Stimulated activated CD8-positive, alpha-beta memory T cell treated with anti-CD3 and anti-CD28 coated beads, Interleukin-4, amount 100 ng/mL, for 24 hours (primary cell): Measurements from ENCODE around the gene MSANTD1.

Experiments used
- DNase-seq: peaks from one replicate; pipeline ENCODE4 v3.0.0-alpha.2; 2020; ENCODE audit warnings: low read depth

The MSANTD1 gene

DNA sequence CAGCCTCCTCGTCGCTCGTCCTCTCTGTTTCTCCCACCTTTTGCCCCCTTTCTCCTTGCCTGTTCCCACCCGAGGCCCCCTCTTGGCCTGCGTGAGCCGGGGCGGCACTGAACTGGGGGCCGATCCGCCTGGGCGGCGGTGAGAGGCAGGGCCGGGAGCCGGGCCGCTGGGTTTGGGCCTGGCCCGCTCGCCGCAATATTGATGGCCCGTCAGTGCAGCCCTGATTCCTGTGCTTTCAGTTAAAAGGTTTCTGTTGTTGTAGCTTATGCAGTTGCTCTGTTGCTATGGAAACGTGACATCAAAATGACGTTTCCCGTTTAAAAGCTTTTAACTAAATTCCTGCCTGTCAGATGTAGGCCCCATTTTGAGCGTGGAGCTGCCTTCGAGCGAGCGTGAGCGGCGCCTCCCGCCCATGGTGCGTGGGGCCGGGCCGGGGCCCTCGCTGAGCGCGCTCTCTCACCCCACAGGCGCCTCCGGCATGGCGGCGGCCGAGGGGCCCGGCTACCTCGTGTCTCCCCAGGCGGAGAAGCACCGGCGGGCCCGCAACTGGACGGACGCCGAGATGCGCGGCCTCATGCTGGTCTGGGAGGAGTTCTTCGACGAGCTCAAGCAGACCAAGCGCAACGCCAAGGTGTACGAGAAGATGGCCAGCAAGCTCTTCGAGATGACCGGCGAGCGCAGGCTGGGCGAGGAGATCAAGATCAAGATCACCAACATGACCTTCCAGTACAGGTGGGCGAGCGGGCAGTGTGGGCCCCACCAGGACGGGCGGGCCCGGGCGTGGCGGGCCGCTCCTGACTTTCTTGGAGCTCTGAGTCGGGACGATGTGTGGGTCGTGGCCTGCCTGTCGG, at the start of gene MSANTD1:
TSS of gene MSANTD1 (plus strand) at position 349 of the 851 bp plus-strand sequence. CDS start at position 413, 64 bp downstream.
- DNase-seq, result no peak

DNA sequence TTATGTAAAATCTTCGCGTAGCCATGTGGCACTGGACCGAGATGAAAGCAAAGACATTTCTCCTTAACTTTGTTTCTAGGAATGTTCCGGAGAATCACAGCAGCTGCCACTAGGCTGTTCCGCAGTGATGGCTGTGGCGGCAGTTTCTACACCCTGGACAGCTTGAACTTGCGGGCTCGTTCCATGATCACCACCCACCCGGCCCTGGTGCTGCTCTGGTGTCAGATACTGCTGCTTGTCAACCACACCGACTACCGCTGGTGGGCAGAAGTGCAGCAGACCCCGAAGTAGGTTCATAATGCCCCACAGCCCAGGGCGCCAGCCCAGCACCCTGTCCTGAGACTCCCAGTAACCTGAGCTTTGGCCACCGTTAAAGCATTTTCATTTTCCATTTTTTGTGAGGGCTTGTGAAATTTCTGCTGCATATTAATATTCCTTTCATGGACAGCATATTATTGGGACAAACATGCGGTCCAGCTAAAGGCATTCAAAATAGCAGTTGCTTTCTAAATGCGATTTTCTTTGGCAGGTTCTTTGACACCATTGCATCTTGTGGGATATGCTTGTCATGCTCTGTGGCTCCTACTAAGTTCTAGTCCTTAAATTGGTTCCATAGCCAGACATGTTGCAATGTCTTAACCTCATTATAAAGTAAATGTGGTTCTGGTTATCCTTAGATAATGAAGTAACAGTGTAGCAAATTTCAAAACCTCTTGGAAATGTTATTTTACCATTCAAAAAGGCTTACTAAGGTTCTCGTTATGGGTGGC, 49.1 kb upstream of the MSANTD1 start:
- no peak for DNase-seq

DNA sequence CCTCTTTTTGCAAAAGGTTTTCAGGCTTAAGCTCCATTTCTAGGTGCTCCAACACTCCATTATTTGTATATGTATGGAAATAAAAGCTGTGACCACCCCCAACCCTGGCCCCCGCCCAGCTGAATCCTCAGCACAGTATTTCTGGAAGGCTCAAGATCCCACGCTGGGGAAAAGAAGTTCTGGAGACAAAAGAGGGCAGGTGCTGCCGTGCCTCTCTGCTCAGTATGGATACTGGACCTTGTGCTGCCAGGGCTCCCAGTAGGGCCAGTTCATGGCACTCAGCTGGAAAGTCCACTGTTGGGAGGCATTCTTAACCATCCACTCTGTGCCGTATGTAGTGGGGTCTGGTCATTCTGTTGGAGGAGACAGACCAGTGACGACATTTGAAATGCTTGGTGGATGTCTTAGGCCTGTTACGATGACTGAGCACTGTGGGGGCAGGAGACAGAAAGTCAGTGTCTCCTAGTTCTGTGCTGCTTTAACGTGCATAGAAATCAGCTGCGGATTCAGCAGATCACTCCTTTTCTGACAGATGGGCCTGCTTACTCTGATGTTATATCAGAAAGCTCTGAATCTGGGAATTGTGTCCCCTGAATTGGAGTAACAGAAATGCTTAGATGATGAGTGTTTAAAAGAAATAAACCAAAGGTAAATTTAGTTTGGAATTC, 48.4 kb upstream of the MSANTD1 start:
- no peak for DNase-seq

DNA sequence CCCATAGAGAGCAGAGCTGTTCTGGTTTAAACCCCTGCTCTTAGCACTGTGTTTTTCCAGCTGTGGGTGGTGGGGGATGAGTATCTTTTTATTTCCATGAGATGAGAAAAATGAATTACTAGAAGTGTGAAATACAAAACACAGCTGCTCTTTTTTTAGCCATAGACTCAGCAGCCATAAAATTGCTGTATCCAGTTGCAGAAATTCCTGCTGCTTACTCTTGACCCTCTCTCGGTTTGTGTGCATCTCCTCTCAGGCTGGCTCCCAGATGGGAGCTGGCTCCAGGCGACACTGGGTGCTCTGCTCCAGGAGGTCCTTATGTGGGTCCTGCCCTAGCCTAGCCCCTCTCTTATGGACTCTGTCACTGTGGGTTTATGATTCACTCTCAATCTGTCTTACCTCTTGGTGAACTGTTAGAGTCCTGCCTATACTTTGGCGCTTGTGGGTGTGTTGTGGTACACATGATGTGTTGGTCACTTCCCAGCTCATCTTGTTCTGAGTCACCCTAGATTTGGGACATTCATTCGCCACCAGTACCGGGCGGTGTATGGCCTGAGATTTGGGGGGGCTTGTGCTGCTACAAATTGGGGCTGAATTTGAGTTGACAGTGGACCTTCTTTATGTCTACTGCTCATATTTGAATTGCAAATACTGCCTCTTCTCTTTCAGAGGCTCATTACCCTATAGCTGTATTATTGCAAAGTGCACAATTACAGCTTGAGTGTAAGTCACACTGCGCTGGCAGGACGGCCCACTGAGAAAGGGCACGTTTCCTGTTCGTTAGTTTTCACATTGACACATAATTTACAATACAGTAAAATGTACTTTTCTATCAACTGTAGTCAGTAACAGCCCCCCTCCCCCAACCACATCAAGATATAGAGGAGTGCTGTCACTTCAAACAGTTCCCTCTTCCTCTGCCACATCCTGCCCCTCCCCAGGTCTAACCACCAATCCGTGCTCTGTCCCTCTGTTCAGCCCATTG, 46.9 kb upstream of the MSANTD1 start:
- peak; percentile 34 for DNase-seq

DNA sequence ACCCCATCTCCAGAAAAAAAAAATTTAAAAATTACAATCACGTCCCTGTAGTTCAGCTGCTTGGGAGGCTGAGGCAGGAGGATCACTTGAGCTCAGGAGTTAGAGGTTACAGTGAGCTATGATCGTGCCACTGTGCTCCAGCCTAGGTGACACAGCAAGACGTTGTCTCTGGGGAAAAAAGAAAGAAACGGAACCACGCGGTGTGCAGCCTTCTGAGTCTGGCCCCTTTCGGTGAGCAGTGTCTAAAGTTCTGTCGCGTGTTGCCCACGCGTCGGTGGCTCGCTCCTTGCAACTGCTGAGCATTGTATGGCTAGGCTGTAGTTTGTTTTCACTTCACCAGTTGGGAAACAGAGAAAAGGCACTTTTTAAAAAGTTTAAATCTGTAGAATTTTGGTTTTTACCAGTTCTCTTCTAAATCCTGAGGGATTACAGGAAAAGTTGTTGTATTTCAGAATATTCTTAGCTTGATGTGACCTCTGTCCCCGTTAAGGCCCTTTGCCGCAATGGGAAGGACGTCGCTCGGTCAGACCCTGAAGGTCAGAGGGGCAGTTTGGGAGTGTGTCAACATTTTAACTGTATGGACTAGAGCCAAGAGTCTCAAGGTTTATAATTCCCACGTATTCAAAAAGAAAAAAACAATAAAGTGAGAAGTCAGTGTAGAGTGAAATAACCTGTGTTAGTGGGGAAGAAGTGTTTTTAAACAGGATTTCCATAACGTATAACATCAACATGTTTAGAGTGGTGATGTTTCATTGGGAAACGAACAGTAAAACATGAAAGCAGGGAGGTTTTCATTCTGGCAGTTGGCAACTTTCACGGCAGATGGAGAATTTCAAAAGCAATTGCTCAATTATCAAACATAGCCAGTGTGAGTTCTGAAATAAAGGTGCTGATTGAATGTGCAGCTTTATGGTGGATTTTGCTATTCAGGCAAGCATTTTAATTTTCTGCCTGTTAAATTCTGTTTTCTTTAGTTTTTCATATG, 45.8 kb upstream of the MSANTD1 start:
- peak; percentile 9 for DNase-seq

DNA sequence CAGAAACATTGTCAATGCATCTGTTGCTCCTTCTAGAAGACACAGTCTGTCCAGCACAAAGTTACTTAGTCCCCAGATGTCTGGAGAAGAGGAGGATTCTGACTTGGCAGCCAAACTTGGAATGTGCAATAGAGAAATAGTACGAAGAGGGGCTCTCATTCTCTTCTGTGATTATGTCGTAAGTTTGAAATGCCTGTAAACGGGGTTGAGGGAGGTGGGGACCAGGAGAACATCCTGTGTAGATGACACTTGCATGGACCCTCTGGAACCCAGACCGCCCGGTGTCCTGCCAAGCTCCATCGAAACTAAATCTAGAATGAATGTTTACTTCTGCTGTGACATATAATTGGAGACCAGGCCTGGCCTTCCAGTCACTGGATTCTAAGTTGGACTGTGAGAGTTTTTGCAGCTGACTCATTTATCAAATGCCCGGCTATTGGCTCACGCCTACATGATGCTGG, 45.0 kb upstream of the MSANTD1 start:
- DNase-seq, result no peak

DNA sequence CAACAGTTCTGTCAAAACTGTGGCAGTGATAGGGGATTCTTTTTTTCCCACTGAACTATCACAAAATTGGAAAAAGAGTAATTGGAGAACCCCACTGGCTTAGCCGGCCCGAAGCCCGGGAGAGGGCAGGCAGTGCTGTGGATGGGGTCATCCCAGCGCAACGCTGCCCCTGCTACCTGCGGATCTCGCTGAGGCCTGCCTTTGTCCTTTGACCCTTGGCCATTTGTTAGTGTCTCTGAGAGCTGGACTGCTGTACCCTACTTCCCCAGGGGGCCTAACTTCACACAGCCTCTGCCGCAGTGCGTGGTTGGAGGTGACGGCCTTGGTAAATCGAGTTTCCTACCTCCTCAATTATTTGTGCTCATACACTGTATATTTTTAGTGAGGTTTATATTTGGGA, 43.0 kb upstream of the MSANTD1 start:
- no peak for DNase-seq

DNA sequence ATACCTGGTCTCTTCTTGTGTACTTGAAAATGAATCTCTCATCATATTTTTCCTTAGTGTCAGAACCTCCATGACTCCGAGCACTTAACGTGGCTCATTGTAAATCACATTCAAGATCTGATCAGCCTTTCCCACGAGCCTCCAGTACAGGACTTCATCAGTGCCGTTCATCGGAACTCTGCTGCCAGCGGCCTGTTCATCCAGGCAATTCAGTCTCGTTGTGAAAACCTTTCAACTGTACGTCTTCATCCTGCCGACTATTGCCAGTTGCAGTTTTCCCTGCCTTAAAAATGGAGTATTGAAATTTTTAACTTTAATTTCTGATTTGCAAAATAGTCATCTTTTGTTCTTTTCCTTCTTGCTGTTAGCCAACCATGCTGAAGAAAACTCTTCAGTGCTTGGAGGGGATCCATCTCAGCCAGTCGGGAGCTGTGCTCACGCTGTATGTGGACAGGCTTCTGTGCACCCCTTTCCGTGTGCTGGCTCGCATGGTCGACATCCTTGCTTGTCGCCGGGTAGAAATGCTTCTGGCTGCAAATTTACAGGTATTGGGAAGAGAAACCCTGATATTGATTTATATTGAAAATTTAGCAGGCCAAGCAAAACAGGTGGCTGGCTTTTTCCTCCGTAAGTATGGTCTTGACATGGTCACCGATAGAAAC, 42.4 kb upstream of the MSANTD1 start:
- no peak for DNase-seq

DNA sequence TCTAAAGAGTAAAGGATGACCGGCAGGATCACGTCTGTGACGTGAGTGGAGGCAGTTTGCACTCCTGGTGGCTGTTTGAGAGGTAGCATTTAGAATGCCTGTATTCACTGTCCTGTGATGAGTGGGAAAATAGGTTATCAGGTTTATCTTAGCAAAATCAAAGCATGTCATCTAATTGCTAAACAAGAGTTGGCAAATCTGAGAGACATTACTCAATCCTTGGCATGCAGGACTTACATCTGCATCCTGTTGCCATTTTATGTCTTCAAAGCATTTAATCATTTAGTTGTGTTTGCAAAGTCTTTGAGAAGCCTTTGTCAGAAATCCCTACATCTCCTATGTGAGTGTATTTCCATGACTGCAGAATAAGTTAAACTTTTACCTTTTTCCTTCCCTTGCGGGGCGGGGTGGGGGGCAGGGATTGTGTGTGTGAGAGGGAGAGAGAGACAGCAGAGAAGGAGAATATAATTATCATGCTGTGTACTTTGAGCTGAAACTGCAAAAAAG, 41.4 kb upstream of the MSANTD1 start:
- DNase-seq, result no peak

DNA sequence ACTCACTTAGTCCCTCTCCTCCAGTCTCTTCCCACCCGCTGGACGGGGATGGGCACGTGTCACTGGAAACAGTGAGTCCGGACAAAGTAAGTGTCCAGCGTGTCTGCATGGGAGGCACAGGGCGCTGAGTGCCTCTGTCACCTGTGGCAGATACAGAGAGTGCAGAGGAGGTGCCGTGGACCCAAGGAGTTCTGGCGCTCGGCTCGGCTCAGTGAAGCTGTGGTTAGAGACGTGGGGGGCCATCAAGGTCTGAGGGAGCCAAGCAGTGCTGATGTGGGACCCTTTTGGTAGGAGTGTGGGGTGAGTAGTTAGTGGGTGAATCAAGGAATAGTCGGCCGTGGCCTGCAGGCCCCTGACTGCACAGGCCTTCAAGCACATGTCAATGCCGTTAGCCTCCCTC, 40.1 kb upstream of the MSANTD1 start:
- no peak for DNase-seq

DNA sequence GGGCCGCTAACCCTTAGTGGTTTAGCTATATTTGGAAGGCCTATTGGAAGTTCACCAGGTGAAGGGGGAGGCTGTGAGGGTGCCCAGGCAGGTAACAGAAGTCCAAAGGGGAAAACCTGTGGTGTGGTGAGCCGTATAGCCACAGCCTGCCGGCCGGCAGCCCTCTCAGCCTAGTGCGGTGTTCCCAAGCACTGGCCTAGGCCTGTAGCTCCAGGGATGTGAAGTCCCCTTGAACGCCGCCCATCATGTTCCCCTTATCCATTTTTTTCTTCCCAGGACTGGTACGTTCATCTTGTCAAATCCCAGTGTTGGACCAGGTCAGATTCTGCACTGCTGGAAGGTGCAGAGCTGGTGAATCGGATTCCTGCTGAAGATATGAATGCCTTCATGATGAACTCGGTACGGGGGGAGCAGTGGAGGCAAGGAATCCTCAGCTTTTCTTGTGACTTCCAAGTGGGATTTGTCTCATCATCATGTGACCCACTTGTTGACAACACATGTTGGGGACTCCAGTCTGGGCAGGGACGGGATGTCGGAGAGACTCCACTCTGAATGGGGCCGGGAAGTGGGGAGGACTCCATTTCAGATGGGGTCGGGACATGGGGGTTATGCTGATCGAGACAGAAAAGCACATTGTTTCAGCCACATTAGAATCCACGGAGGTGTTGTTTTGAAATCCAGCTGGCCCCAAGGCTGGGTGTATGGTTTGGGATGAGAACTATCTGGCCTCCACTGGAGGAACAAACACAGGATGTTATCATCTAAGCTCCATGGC, 39.2 kb upstream of the MSANTD1 start:
- no peak for DNase-seq

DNA sequence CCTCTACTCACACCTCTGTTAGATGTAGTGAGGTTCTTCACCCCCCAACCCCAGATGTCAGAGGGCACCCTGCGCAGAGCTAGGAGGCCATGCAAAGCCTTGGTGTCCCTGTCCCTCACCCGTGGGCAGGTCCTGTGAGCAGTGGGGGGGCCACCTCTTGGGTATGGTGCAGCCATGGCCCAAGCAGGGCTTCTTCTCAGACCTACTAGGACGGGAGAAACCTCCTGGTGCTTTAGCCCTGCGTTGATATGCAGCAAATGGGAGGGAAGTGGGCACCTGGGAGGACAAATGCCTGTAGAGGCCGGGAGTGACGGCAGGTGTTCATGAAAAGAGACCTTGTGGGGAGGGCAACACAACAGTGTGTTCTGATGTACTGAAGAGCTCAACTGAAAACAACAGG, 38.5 kb upstream of the MSANTD1 start:
- no peak for DNase-seq

DNA sequence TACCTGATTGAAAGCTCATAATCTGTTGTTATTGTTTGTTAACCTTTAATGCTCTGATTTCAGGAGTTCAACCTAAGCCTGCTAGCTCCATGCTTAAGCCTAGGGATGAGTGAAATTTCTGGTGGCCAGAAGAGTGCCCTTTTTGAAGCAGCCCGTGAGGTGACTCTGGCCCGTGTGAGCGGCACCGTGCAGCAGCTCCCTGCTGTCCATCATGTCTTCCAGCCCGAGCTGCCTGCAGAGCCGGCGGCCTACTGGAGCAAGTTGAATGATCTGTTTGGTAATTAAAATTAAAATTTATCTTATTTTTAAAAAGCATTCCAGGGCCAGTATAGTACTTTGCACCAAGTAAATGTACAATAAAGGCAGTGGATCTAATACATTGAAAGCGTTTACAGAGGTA, 37.1 kb upstream of the MSANTD1 start:
- DNase-seq, result no peak

DNA sequence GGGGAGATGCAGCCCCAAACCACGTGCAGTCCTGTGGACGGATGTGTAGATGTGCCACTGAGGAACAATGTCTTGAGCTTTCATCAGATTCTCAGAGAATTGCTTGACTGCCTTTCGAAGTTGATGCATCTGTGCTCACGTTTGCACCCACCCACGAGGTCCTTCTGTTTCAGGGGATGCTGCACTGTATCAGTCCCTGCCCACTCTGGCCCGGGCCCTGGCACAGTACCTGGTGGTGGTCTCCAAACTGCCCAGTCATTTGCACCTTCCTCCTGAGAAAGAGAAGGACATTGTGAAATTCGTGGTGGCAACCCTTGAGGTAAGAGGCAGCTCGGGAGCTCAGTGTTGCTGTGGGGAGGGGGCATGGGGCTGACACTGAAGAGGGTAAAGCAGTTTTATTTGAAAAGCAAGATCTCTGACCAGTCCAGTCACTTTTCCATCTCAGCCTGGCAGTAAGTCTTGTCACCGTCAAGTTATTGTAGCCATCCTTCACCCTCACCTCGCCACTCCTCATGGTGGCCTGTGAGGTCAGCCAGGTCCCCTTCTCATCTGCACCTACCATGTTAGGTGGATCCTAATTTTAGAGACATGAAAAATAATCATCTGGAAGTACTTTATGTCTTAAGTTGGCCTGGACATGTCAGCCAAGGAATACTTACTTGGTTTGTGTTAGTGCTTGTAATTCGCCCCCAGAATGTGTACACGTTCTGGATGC, 36.4 kb upstream of the MSANTD1 start:
- no peak for DNase-seq

DNA sequence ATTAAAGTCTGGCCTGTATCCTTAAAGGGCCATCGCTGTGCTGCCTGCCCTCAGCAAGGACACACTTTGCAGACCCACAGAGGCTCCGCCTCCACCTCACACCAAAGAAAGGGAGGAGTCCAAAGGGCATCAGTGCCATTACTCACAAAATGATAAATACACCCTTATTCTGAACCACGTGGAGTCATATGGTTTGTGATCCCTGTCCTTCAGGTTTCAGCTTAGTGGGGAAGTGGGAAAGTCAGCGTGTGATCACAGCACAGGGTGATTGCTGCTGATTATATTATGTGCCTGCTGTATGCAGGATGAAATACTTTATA, 35.9 kb upstream of the MSANTD1 start:
- DNase-seq, result no peak

DNA sequence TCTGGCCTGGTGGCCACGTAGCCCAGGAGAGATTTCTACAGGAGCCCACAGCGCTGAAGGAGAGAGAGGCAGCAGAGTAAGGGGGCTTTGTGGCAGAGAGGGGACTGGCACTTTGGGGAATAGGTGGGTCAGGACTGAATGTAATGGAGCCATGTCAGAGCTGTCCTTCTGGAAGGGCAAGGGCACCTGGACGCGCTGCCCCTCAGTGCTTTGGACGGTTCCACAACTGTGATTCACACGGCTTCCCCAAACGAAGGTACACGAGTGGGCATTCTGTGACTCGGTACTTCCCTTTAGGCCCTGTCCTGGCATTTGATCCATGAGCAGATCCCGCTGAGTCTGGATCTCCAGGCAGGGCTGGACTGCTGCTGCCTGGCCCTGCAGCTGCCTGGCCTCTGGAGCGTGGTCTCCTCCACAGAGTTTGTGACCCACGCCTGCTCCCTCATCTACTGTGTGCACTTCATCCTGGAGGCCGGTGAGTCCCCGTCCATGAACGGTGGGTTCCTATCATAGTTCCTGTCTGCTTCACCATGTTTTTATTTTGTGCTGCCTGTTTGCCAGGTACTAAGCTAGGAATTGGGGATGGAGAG, 35.2 kb upstream of the MSANTD1 start:
- DNase-seq, result no peak

DNA sequence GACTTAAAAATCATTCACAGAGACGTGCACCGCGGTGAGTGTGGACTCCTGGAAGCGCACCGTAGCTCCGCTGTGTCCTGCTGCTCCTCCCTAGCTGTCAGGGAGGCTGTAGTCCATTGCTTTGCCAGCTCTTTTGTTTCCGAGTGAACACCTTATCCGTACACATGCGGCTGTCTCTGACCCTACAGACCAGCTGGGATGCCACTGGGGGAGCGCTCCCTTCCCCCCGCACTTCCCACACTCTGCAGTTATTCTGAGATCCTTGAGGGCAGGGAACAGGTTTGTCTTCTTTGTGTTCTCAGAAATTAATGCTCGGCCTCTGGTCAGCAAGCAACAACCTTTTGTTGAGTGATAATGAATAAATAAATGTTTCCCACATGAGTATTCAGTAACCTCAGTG, 33.7 kb upstream of the MSANTD1 start:
- DNase-seq, result no peak

DNA sequence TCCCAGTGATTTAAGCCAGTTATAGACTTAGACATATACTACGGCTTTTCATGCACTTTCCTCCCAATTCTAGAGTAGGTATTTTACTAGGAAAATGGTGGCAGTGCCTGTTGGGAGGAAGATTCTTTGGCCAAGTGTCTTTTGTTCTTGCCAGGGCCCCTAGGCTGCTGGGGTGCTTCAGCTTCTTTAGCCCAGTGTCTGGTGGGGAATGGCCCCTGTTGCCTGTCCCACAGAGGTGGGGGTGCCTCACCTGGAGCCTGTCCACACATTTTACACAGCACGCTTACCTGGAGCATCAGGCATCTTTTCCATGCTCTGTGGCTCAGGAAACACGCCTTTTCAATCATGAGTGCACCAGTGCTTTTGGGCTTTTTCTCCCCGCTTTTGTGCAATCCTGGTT, 33.2 kb upstream of the MSANTD1 start:
- no peak for DNase-seq
